SK-MEL-5 (cell line): ENCODE results near the gene IRS2. TPM values are rescaled to one million over a fixed set of nuclear protein-coding genes. Genes with fewer than 3 reads are reported as not detected.
A peak's percentile ranks its signal among the peaks of the same experiment; 100 is the strongest.

ENCODE experiments used
- DNase-seq: peaks from one replicate; pipeline ENCODE4 v3.0.0-alpha.2; 2016; ENCODE audit warnings: low read depth, low spot score
- in situ Hi-C: cut with HindIII; loops from 2 replicates; pipeline ENCODE4 v1.10.0; 2016; ENCODE audit warnings: low sequenced_read_pairs, high pct_unique_total_duplicates, low pct_unique_long_range_greater_than_20kb
- total RNA-seq: library from RNA; depleted of rRNA; stranded (reverse); fragments of >200 nt; shearing (Covaris generic); gene quantifications from 2 replicates; pipeline ENCODE4 v1.2.3, GENCODE V29; 2014

IRS2 gene
- total RNA-seq, 1 experiment from 2014 or later: 18.1 TPM

DNA sequence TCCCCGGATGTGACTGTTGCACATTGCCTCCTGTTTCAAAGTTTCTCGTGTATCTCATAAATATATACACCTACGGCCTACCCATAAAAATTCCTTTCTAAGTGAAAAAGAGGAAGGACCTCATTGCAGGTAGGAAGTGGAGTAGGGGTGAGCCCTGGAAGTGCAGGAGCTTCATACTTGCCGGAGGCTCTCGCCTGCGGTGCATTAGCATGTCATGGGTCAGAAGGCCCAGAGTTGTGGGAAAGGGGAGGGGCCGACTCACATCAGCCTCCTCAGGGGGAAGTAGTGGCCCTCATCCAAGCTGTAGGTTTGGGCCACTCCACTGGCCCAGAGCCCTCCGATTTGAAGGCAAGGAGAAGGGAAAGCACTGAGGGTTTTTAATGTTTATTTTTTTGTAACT, 26.0 kb upstream of the IRS2 start:
- in situ Hi-C loops: no loop called here
- no peak for DNase-seq

DNA sequence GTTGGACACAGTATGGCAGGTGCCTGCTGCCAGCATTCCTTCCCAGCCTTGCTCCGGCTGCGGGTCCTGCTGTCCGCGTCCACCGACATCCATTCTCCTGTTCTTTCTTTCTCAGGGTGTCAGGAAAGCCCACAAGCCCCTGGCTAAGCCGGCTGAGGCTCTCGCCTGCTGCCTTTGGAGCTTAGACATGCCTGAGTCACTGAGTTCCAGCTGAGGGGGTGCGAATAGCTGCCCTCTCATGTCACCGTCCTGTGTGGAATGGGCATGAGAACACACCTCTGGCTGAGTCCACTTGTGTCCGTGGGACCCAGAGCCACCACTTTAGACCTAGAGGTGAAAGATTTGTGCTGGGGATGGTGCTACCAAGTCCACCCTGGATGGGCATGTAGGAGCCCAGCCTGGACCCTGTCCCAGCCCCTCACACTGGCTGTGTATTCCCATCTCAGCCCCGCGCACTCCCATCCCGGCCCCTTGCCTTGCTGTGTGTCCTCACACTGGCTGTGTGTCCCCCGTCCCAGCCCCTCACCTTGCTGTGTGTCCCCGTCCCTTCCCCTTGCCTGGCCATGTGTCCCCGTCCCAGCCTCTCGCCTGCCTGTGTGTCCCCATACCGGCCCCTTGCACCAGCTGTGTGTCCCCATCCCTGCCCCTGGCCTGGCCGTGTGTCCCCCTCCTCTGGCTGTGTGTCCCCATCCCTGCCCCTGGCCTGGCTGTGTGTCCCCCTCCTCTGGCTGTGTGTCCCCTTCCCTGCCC, 24.6 kb upstream of the IRS2 start:
- no peak for DNase-seq
- in situ Hi-C loops: no loop called here

DNA sequence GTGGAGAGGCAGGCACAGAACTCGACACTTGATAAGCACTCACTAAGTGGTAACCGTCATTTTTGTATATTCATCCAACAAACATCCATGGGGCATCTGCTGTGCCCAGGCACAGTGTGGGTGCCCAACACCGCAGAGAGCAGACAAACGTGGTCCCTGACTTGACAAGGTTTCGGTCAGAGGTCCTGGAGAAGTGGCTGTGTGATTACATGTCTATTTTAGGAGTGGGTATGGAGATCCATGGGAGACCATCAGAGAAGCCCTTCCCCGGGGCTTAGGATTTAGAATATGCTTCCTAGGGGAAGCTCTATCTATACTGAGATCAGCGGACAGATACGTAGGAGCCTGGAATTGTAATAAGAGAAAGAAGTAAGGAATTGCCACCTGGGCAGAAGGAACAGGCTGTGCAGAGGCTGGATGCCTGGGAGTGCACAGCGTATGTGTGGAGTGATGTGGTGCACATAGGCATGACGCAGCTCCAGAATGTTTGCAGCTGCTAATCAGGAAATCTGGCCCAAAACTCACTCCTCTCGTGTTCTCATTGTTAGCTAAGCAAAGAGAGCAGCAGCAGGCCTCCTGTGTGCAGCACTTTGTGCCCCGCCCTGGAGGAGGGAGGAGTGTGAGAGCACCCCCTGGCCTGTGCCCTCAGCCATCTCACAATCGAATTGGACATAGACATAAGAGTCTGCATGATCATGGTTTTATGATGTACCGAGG, 23.0 kb upstream of the IRS2 start:
- no peak for DNase-seq
- in situ Hi-C loops: no loop called here

- DNase-seq: no peak
- in situ Hi-C loops: no loop called here
Observed at GRCh38 chr13:109807345-109807744, 21.0 kb upstream of the IRS2 start.

DNA sequence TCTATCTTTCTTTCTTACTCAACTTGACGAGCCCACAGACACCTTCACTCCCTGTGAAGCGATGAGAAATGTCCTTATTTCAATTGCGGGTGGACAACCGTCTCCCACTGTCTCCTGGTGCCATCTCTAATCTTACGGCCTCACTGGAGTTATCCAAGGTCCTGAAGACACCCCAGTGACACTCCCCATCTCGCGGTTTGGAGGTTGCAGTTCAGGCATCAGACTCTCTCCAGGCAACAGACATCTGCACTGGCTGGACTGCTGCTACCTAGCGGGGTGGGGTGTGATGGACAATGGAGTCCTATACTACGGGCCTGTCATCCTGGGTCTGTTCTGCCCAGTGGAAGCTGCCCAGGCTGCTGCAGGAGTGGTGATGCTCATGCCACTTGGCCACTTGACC, 18.3 kb upstream of the IRS2 start:
- in situ Hi-C loops: no loop called here
- no peak for DNase-seq

GRCh38 chr13:109803825-109804224, 17.4 kb upstream of the IRS2 start:
- no peak for DNase-seq
- in situ Hi-C loops: no loop called here

DNA sequence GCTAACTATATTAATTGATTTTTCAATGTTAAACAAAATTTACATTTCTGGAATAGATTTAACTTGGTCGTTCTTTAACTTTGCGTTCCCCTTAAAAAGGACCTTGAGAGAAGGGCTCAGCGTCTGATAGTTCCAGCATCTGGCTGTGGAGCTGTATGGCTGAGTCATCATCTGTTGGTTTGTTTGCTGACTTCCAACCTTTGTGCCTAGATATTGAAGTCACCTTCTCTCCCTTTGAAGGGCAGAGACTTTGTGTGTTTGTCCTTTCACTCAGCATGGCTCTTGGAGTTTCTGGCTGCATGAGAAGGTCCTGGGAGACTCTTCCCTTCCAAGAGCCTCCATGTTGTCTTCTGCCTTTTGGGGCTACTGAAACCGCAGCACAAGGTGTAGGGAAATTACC, 16.6 kb upstream of the IRS2 start:
- in situ Hi-C loops: no loop called here
- no peak for DNase-seq

DNA sequence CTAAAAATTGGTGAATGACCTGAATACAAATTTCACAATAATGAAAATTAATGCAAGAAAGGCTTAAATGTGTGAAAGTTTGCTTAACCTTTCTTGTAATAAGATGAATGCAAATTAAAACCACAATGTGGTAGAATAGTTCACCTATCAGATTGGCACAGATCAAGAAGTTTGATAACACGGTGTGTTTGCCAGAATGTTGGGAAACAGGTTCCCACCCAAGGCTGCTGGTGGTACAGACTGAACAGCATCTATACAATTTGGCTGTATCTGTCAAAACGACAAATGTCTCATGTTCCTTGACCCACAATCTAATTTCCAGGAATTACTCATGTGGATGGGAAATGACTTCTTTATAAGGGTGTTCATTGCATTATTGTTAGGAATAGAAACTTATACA, 8.6 kb upstream of the IRS2 start:
- in situ Hi-C loops: no loop called here
- no peak for DNase-seq

GRCh38 chr13:109794095-109794494, 7.7 kb upstream of the IRS2 start:
- in situ Hi-C loops: no loop called here
- DNase-seq: no peak

DNA sequence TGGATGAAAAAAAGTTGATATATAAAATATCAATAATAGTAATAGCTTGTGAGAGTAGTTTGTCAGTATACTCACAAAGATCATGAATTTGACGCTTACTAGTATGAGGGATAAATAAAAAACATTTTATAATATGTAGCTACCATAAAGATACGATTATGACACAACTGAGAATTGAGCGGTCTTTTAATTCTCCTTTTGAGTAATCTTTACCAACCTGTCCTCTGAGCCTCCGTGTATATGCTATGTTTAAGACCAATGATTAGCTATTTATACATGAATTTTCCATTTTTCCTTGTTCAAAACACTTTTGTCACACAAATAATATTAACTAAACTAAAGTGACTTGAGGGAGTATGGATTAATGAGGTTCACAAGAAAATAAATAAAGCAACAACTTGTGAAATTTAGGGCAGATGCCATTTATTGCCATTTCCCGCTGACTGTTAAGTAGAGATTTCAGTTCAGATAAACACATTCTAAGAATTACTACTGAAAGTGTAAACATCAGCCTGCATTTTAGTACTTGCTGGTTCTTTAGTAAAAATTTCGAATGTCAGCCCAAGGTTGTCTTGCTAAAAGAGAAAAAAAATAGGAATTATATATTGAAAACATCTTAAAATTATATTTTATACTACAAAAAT, 6.2 kb upstream of the IRS2 start:
- no peak for DNase-seq
- in situ Hi-C loops: no loop called here

DNA sequence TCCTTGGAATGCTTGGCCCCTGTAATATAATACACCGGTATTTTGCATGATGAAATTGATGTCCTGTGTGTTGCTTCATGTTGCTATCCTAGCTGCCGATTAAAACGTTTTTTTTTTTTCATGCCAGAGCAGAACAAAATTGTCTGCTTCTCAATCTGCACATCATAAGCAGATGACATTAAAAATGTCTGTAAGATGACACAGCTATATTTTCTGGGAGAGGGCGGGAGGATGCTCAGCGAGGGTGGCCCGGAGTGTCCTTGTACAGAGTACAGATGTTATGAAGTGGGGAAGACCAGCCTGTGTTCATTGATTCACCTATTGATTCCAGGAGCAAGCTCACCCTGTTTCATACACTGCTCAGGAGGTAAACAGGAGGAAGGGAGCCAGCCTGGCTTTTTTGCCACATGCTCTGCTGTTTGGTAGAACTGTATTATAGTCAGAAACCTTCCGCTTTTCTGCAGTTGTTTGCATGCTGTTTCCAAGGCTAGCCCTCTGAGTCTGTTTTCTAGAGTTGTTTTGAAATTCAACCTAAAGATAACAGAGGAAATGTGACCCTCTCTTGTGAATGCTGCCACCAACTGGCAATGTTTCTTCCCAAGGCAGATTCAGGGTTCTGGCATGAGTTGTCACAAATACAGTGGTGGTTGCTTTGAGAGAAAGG, 4.7 kb upstream of the IRS2 start:
- in situ Hi-C loops: no loop called here
- DNase-seq: peak; percentile 68

DNA sequence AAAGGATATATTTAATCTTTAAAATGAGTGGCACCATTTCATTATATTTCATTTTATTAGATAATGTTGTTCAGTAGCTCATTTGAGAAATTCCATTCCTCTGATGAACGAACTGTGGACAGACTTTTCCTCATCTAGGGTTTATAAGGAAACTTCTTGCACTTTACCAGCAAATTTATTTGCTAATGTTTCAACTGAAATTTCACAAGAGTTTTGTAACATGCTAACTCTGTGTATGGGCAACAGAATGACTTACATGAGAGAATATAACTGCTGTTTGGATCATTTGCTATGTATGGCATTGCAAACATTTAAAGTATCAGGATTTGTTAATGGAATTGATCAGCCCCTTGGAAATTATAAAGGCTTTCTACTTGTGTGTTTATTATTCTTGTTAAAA, 3.7 kb upstream of the IRS2 start:
- no peak for DNase-seq
- in situ Hi-C loops: no loop called here

DNA sequence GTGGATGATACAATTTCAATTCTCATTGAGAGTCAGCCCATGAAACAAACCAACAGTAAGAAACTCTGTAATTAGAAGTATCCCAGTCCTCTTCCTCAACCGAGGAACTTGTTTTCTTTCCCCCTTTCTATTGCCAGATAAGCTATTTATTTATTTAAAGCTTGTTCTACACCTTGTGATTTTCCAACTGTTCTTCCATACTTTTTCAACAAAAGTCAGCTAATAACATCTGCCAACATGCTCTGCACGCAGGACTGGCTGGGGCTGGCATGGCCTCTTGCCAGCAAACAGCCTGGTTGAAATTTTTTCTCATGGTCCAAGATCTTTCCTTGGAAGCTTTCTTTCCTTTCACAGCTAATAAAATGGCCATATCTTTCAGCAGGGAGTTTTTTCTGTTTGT, 2.9 kb upstream of the IRS2 start:
- in situ Hi-C loops: no loop called here
- DNase-seq: peak; percentile 50

GRCh38 chr13:109788372-109789111, 2.2 kb upstream of the IRS2 start:
- DNase-seq: no peak
- in situ Hi-C loops: no loop called here

DNA sequence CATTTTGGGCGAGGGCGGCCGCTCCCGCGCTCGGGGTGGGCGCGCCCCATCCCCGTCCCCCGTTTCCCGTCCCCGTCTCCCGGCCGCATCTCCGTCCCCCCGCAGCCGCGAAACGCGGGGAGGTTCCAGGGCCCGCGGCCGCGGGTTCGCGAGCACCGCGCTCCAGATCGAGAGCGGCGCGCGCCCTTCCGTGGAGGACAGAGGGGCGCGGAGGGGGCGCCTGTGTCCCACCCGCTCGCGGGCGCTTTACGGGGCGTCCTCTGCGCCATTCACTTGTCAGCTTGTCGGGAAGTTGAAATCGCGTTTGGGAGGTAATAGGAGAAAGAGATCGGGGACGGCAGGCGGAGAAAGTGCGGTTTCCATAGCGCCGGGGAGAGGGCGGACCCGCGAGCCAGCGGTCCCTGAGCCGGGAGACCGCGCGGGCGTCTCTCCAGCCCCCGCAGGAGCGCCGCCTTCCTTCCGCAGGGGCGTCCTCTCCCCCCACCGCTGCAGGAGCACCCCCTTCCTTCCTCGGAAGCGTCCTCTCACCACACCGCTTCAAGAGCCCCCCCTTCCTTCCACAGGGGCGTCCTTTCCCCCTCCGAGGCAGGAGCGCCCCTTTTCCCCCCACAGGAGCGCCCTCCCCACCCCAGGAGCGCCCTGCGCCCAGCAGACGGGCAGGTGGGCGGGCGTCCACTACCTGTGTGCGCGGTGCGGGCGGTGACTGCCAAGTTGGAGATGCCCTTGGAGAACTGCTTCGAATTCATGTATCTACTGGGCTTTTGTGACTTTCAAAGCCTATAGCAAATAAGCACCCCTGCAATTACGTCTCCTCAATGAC, 962 bp upstream of the IRS2 start:
- peak; percentile 57 for DNase-seq
- in situ Hi-C loops: no loop called here

- in situ Hi-C loops: no loop called here
- no peak for DNase-seq
Observed at GRCh38 chr13:109785892-109786450, 412 bp downstream of the IRS2 start.
